GM23248 (cell line): ENCODE measurements around the gene CTNND2.

Experiments
- EZH2 ChIP-seq: fragments of 200-600 bp; sonication (generic); IDR thresholded peaks from 2 replicates; pipeline ENCODE4 v1.6.1; 2018; ENCODE audit warnings: antibody characterized with exemption, mild to moderate bottlenecking; ENCODE audit not compliant: insufficient read depth, poor library complexity, severe bottlenecking
- EZH2phosphoT487 ChIP-seq: fragments of 200-600 bp; sonication (generic); IDR thresholded peaks from 2 replicates; pipeline ENCODE4 v1.6.1; 2018; ENCODE audit warnings: antibody characterized with exemption, moderate library complexity, mild to moderate bottlenecking, low read depth; ENCODE audit not compliant: insufficient read depth

- TF ChIP-seq EZH2phosphoT487: no peak
- no peak for TF ChIP-seq EZH2
These were observed 637.9 kb downstream of the CTNND2 start for GRCh38 chr5:11266331-11266730.
